Measurements from ENCODE around the gene VWA2. TPM values are rescaled to one million over a fixed set of nuclear protein-coding genes. Genes with fewer than 3 reads are reported as not detected.

Gene VWA2
- total and polyA plus RNA-seq, 2 donors (not counting 3 experiments of a cell fraction or from before 2014, with no cell fraction given) = not detected

- Histone ChIP-seq H3K4me1 (ENCODE audit: control insufficient read depth, extremely low read depth, insufficient read depth, low read length) (no peaks in the 10 kb centered on the region), H3K4me2 (ENCODE audit: insufficient read depth, low read length) (no peak overlapping the region), H3K27me3 (ENCODE audit: control insufficient read depth in 2 of 2, insufficient read depth in 2 of 2, low read length in 2 of 2) (peaks cover 3 to 15% of the 10 kb centered on the region in 2 experiments), H3K9me1 (replicated peaks; ENCODE audit: control insufficient read depth, extremely low read depth, insufficient read depth, low read length) (no peaks in the 10 kb centered on the region), H2AFZ (ENCODE audit: low read depth, low read length) (no peak overlapping the region), H3K36me3 (ENCODE audit: control insufficient read depth in 2 of 2, extremely low read depth in 1 of 2, insufficient read depth in 2 of 2, low read length in 2 of 2) (no peaks in the 10 kb centered on the region), H3K79me2 (ENCODE audit: control insufficient read depth, insufficient read depth, low read length) (no peaks in the 10 kb centered on the region), H3K27ac (ENCODE audit: insufficient read depth, low read depth, low read length) (no peak overlapping the region), H4K20me1 (replicated peaks; ENCODE audit: control insufficient read depth, extremely low read depth, insufficient read depth, low read length) (no peaks in the 10 kb centered on the region), H3K9me3 (replicated peaks; ENCODE audit: control insufficient read depth, insufficient read depth, low read length) (no peaks in the 10 kb centered on the region), H3K4me3 (replicated peaks in 1 of 3; ENCODE audit: insufficient read depth in 1 of 3, low read depth in 1 of 3, low read length in 3 of 3) (no peak overlapping the region), H3K9ac (replicated peaks; ENCODE audit: extremely low read depth, insufficient read depth, low read length) (no peak overlapping the region)
- intact Hi-C loops (cut with micrococcal nuclease) = no loop called here
- TF ChIP-seq GATA2 (IDR thresholded peaks at IDR 0.05; ENCODE audit: insufficient read depth, insufficient read length, low read depth, low read length) = no peak
- TF ChIP-seq MAX (IDR thresholded peaks at IDR 0.05; ENCODE audit: insufficient read depth, insufficient read length) = no peak
- no peak for TF ChIP-seq EZH2 (IDR thresholded peaks at IDR 0.05; ENCODE audit: borderline replicate concordance, low read depth, low read length, severe bottlenecking)
- TF ChIP-seq, protein P1, sequence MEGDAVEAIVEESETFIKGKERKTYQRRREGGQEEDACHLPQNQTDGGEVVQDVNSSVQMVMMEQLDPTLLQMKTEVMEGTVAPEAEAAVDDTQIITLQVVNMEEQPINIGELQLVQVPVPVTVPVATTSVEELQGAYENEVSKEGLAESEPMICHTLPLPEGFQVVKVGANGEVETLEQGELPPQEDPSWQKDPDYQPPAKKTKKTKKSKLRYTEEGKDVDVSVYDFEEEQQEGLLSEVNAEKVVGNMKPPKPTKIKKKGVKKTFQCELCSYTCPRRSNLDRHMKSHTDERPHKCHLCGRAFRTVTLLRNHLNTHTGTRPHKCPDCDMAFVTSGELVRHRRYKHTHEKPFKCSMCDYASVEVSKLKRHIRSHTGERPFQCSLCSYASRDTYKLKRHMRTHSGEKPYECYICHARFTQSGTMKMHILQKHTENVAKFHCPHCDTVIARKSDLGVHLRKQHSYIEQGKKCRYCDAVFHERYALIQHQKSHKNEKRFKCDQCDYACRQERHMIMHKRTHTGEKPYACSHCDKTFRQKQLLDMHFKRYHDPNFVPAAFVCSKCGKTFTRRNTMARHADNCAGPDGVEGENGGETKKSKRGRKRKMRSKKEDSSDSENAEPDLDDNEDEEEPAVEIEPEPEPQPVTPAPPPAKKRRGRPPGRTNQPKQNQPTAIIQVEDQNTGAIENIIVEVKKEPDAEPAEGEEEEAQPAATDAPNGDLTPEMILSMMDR (IDR thresholded peaks at IDR 0.05; ENCODE audit: extremely low read depth in 1 of 2, insufficient read depth in 1 of 2, low read depth in 1 of 2, low read length in 2 of 2) = no peak
- CTCF ChIA-PET = interaction anchor here (0.9 to 3.5 kb wide), 2 partner anchors 25 kb away, joined by 3 to 17 read pairs; no protein-coding TSS in a partner anchor
- FAIRE-seq (no peak), DNase-seq (ENCODE audit: low read depth, low spot score) (no peak)
- dilution Hi-C loops (cut with MboI; ENCODE audit: extremely low pct_ligation_motif_present, low sequenced_read_pairs) = no loop called here
- POLR2A ChIA-PET = no interaction called here
- BruUV-seq (replicated peaks) = no TSS peak
Measured at GRCh38 chr10:114328874-114329273, 89.8 kb downstream of the VWA2 start.
